GM19023 (cell line): ENCODE measurements around the gene SLAMF6.
"Not testable (repeated sequence)": the region's sequence is repeated elsewhere in the genome, so short reads cannot be mapped to it uniquely, and the experiment has no call there.

Experiments
- ATAC-seq: cut with Tn5 transposase; IDR thresholded peaks from one replicate; pipeline ENCODE4 v1.9.1; 2021; ENCODE audit warnings: mild to moderate bottlenecking, moderate library complexity; ENCODE audit not compliant: unreplicated experiment

SLAMF6 gene

GRCh38 chr1:160542303-160542945 lies 19.4 kb upstream of the SLAMF6 start:
- no peak for ATAC-seq

- no peak for ATAC-seq
Measured at GRCh38 chr1:160541622-160542302, 18.7 kb upstream of the SLAMF6 start.

- no peak for ATAC-seq
Measured at GRCh38 chr1:160540859-160541233, 17.8 kb upstream of the SLAMF6 start.

- ATAC-seq = peak; percentile 93
Measured at GRCh38 chr1:160539990-160540858, 17.2 kb upstream of the SLAMF6 start.

- ATAC-seq = no peak
Measured at GRCh38 chr1:160539684-160539989, 16.6 kb upstream of the SLAMF6 start.

GRCh38 chr1:160538985-160539651 lies 16.1 kb upstream of the SLAMF6 start:
- ATAC-seq = no peak

GRCh38 chr1:160537714-160538665 lies 14.9 kb upstream of the SLAMF6 start:
- ATAC-seq = no peak

- ATAC-seq = no peak
Measured at GRCh38 chr1:160534823-160535605, 12.0 kb upstream of the SLAMF6 start.

- not testable (repeated sequence) for ATAC-seq
Measured at GRCh38 chr1:160532557-160532813, 9.4 kb upstream of the SLAMF6 start.

GRCh38 chr1:160531809-160532556 lies 8.9 kb upstream of the SLAMF6 start:
- ATAC-seq = not testable (repeated sequence)

GRCh38 chr1:160529401-160529952 lies 6.4 kb upstream of the SLAMF6 start:
- ATAC-seq = not testable (repeated sequence)

GRCh38 chr1:160523789-160524188 lies 734 bp upstream of the SLAMF6 start:
- not testable (repeated sequence) for ATAC-seq

- ATAC-seq = no peak
Measured at GRCh38 chr1:160522136-160522535, 919 bp downstream of the SLAMF6 start.

GRCh38 chr1:160521554-160521953 lies 1.5 kb downstream of the SLAMF6 start:
- no peak for ATAC-seq

- no peak for ATAC-seq
Measured at GRCh38 chr1:160520999-160521398, 2.1 kb downstream of the SLAMF6 start.

GRCh38 chr1:160520582-160520981 lies 2.5 kb downstream of the SLAMF6 start:
- no peak for ATAC-seq

GRCh38 chr1:160519642-160520435 lies 3.2 kb downstream of the SLAMF6 start:
- no peak for ATAC-seq

GRCh38 chr1:160517519-160517918 lies 5.5 kb downstream of the SLAMF6 start:
- ATAC-seq = not testable (repeated sequence)
